SU-DHL-6 (cell line): ENCODE data around the gene RGMA.

ENCODE experiments used
- CTCF ChIP-seq: fragments of 200-600 bp; sonication (generic); IDR thresholded peaks from one replicate; pipeline ENCODE4 v1.5.1; 2017; ENCODE audit warnings: antibody characterized with exemption, mild to moderate bottlenecking, low read length, moderate library complexity; ENCODE audit not compliant: insufficient read depth, poor library complexity, severe bottlenecking
- EZH2phosphoT487 ChIP-seq: fragments of 200-600 bp; sonication (generic), shearing (Covaris generic); conservative IDR thresholded peaks from 2 replicates; pipeline ENCODE4 v1.6.1; 2018; ENCODE audit warnings: mild to moderate bottlenecking, antibody characterized with exemption, low read length, moderate library complexity, mixed read lengths

GRCh38 chr15:93126148-93126547 is 37.1 kb upstream of the RGMA start:
- TF ChIP-seq CTCF: no peak
- no peak for TF ChIP-seq EZH2phosphoT487
